Activated naive CD8-positive, alpha-beta T cell (primary cell): ENCODE results near the gene PSMG3.

Source experiments
- H3K27ac Mint-ChIP-seq: one replicate; pipeline ENCODE4 v1.8.0; 2021; ENCODE audit warnings: mixed read lengths
- H3K27me3 Mint-ChIP-seq: one replicate; pipeline ENCODE4 v1.8.0; 2021; ENCODE audit warnings: mixed read lengths
- H3K36me3 Mint-ChIP-seq: one replicate; pipeline ENCODE4 v1.8.0; 2021; ENCODE audit warnings: mixed read lengths
- H3K4me1 Mint-ChIP-seq: one replicate; pipeline ENCODE4 v1.8.0; 2021; ENCODE audit warnings: low read depth, mixed read lengths
- H3K4me3 Mint-ChIP-seq: one replicate; pipeline ENCODE4 v1.8.0; 2021; ENCODE audit warnings: mild to moderate bottlenecking, mixed read lengths
- H3K9me3 Mint-ChIP-seq: one replicate; pipeline ENCODE4 v1.8.0; 2021; ENCODE audit warnings: low read depth, mixed read lengths

Gene PSMG3

DNA sequence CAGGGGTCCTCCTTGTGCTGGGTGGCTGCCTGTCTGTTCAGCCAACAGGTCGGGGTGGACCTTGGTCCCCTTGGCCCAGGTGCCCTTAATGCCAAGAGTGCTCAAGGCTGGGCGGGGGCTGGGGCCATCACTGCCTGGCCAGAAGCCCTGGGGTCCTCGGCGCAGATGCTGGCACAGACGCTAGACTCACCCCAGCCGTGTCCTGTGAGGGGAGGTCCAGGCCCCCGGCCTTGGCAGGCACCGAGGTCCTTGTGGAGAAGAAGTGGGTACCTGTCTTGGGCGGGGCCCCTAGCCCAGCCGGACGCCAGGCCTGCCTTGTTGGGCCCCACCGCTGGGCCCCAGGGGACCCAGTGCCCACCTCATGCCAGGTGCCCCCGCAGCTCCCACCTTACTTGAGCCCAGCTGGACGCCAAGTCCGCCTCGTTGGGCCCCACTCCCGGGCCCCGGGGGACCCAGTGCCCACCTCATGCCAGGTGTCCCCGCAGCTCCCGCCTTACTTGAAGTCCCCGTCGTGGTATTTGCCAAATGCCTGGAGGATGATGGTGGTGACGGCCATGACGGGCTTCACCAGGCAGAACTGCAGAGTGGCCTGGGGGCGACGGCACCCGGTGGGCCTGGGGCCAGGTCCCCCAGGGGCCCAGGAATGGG, 20.4 kb downstream of the PSMG3 start:
- Mint-ChIP-seq H3K4me1 (peaks cover 3% of the 10 kb centered on the region), H3K27ac (no peak overlapping the region), H3K36me3 (no peaks in the 10 kb centered on the region), H3K9me3 (no peaks in the 10 kb centered on the region), H3K27me3 (no peaks in the 10 kb centered on the region), H3K4me3 (no peak overlapping the region)

GRCh38 chr7:1548944-1549343, 20.9 kb downstream of the PSMG3 start:
- Mint-ChIP-seq H3K9me3 (no peaks in the 10 kb centered on the region), H3K27me3 (no peaks in the 10 kb centered on the region), H3K27ac (no peak overlapping the region), H3K36me3 (no peaks in the 10 kb centered on the region), H3K4me1 (peaks cover 3% of the 10 kb centered on the region), H3K4me3 (no peak overlapping the region)

GRCh38 chr7:1548438-1548831, 21.4 kb downstream of the PSMG3 start:
- Mint-ChIP-seq H3K4me1 (peaks cover 3% of the 10 kb centered on the region), H3K27me3 (no peaks in the 10 kb centered on the region), H3K4me3 (no peak overlapping the region), H3K9me3 (no peaks in the 10 kb centered on the region), H3K27ac (no peak overlapping the region), H3K36me3 (no peaks in the 10 kb centered on the region)

DNA sequence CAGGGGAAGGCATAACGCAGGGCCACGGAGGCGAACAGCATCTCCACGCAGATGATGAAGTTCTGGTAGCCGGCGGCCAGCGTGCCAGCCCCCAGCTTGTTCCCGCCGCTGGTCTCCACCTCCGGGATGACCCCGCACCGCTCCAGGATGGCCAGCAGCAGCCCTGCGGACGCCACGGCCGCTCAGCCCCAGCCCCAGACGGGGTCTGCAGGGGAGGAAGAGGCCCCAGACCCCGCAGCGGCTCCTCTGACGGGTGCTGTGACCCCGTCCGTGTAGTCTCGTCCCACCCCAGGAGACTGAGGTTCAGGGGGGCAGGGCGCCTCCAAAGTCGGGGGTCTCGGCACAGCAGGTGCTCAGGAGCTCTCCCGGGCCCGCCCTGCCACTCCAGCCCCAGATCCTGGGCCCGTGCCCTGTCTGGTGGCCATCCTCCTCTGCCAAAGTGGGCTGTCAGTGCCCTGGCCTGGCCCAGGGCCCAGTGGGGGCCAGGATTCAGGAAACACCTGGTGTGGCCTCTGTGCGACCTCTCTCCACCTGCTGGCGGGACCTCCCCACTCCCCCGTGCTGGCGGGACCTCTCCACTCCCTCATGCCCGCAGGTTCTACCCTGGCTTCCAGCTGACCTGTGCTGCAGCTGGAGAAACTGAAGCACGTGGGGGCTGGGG, 21.9 kb downstream of the PSMG3 start:
- Mint-ChIP-seq H3K4me1 (peaks cover 3% of the 10 kb centered on the region), H3K27me3 (no peaks in the 10 kb centered on the region), H3K27ac (no peak overlapping the region), H3K4me3 (no peak overlapping the region), H3K9me3 (no peaks in the 10 kb centered on the region), H3K36me3 (no peaks in the 10 kb centered on the region)

DNA sequence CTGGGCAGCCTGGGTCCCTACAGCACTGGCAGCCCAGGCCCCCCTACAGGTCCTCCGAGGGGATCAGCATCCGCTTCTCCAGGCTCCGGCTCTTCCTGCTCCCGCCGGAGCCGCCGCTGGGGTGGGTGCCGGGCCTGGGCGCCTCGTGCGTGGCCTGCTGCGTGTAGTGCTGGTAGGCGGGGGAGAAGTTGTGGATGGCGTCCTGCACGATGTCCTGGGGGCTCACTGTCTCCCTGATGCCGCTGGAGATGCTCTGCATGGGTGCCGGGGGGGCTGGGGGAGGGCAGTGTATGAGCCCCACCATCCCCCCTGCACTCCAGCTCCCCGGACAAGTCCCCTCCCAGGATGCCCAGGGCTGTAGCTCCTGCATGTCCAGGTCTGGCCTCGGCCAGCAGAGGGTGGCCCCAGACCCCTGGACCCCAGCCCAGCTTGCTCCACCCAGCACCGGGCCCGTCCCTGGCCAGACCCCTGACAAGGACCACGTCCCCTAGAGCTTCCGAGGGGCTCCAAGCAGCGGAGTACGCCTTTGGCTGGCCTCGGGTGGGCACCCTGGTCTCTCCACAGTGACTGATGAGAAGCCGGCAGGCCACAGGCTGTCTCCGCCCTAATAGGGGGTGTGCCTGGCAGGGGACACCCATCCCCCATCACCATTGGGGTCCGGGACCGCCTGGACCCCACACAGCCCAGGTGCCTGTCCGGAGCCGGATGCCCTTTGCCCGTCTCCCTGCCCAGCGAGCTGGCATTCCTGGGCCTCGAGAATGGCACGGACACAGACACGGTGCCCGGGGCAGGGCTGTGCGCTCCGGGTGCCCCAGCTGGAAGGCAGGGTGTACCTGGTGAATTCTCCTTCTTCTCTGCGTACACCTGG, 22.7 kb downstream of the PSMG3 start:
- Mint-ChIP-seq H3K36me3 (no peaks in the 10 kb centered on the region), H3K4me1 (peaks cover 3% of the 10 kb centered on the region), H3K27ac (no peak overlapping the region)

DNA sequence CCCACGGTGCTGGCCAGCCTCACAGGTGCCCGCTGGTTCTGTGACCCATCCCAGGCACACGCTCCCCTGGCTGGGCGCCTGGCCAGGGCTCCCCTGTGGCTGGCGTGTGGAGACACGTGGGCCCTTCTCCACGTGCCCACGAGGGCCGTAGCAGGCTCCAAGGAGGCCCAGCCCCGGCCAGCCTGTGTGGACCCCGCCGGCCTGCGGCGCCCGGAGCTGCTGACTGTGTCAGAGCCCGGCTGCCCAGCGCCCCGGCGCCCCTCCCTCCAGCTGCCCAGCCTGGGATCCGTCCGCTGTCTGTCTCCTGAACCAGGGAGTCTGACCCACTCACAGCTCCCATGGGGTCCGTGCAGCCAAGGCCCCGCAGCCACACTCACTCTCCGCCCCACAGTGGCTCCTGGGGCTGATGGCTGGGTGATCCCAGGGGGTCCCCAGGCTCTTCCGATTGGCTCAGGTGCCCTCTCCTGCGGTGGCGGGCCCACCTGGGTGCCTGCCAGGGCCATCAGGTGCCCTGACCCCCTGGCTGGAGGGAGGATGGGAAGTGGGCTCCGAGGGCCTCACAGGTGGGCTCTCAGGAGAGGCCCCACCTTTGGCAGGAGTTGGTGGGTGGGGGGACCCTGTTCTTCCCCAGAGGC, 23.4 kb downstream of the PSMG3 start:
- Mint-ChIP-seq H3K36me3 (no peaks in the 10 kb centered on the region), H3K27me3 (no peaks in the 10 kb centered on the region), H3K4me3 (no peak overlapping the region), H3K9me3 (no peaks in the 10 kb centered on the region), H3K27ac (no peak overlapping the region), H3K4me1 (peaks cover 3% of the 10 kb centered on the region)

More for the DNA sequence above, 22.7 kb downstream of the PSMG3 start:
- H3K4me3 Mint-ChIP-seq = no peak overlapping the region
- H3K9me3 Mint-ChIP-seq = no peaks in the 10 kb centered on the region
- no peaks in the 10 kb centered on the region for H3K27me3 Mint-ChIP-seq

GRCh38 chr7:1545417-1546246, 24.2 kb downstream of the PSMG3 start:
- no peak overlapping the region for H3K27ac Mint-ChIP-seq
- H3K36me3 Mint-ChIP-seq = no peaks in the 10 kb centered on the region
- no peak overlapping the region for H3K4me3 Mint-ChIP-seq
- no peaks in the 10 kb centered on the region for H3K9me3 Mint-ChIP-seq
- peaks cover 3% of the 10 kb centered on the region for H3K4me1 Mint-ChIP-seq
- no peaks in the 10 kb centered on the region for H3K27me3 Mint-ChIP-seq

DNA sequence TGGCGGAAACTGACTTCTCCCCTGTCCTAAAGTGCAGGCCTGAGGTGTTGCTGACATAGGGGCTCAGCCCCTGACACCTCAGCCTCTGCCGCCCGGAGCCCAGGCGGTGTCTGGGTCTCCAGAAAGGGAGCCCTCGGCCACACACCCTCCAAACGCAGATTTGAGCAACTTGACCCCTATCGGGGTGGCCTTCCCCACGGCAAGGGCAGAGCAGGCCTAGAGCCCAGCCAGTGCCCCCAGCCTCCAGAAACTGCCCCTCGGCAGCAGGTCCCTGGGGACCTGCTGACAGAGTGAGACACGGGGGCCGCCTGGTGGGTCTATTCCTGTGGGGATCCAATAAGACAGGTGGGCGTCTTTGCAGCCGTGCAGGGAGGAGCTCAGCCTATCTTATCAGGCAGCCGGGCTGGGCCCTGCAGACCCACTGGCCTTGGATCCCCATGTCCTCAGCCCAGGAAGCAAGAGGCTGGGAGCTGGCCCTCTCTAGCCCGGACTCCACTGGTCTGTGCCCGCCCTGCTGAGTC, 24.9 kb downstream of the PSMG3 start:
- Mint-ChIP-seq H3K9me3 (no peaks in the 10 kb centered on the region), H3K27ac (no peak overlapping the region), H3K4me1 (peaks cover 3% of the 10 kb centered on the region), H3K4me3 (no peak overlapping the region), H3K36me3 (no peaks in the 10 kb centered on the region), H3K27me3 (no peaks in the 10 kb centered on the region)

GRCh38 chr7:1544178-1544895, 25.5 kb downstream of the PSMG3 start:
- no peaks in the 10 kb centered on the region for H3K9me3 Mint-ChIP-seq
- no peaks in the 10 kb centered on the region for H3K36me3 Mint-ChIP-seq
- no peaks in the 10 kb centered on the region for H3K27me3 Mint-ChIP-seq
- H3K4me1 Mint-ChIP-seq = peaks cover 3% of the 10 kb centered on the region
- H3K27ac Mint-ChIP-seq = no peak overlapping the region
- no peak overlapping the region for H3K4me3 Mint-ChIP-seq

GRCh38 chr7:1543826-1544177, 26.0 kb downstream of the PSMG3 start:
- Mint-ChIP-seq H3K4me1 (peaks cover 3% of the 10 kb centered on the region), H3K27me3 (no peaks in the 10 kb centered on the region), H3K4me3 (no peak overlapping the region), H3K9me3 (no peaks in the 10 kb centered on the region), H3K36me3 (no peaks in the 10 kb centered on the region), H3K27ac (no peak overlapping the region)

- Mint-ChIP-seq H3K27me3 (no peaks in the 10 kb centered on the region), H3K9me3 (no peaks in the 10 kb centered on the region), H3K4me1 (no peaks in the 10 kb centered on the region), H3K27ac (no peak overlapping the region), H3K36me3 (no peaks in the 10 kb centered on the region), H3K4me3 (no peak overlapping the region)
These were observed 26.7 kb downstream of the PSMG3 start for GRCh38 chr7:1542841-1543747.

GRCh38 chr7:1542329-1542728, 27.5 kb downstream of the PSMG3 start:
- Mint-ChIP-seq H3K4me3 (no peak overlapping the region), H3K36me3 (no peaks in the 10 kb centered on the region), H3K27ac (no peak overlapping the region), H3K4me1 (peaks cover 1% of the 10 kb centered on the region), H3K9me3 (no peaks in the 10 kb centered on the region), H3K27me3 (no peaks in the 10 kb centered on the region)
